Measurements from ENCODE around the gene EEF1A2.

The EEF1A2 gene

GRCh38 chr20:63536241-63536977 lies 37.5 kb upstream of the EEF1A2 start:
- DNase-seq = no peak

GRCh38 chr20:63534831-63535651 lies 36.2 kb upstream of the EEF1A2 start:
- no peak for DNase-seq

- DNase-seq = no peak
Observed at GRCh38 chr20:63534427-63534830, 35.5 kb upstream of the EEF1A2 start.

GRCh38 chr20:63533871-63534393 lies 35.0 kb upstream of the EEF1A2 start:
- no peak for DNase-seq

GRCh38 chr20:63533388-63533787 lies 34.5 kb upstream of the EEF1A2 start:
- DNase-seq = no peak

- no peak for DNase-seq
Observed at GRCh38 chr20:63532449-63532971, 33.6 kb upstream of the EEF1A2 start.

GRCh38 chr20:63531686-63532448 lies 33.0 kb upstream of the EEF1A2 start:
- DNase-seq = no peak

- DNase-seq = no peak
Observed at GRCh38 chr20:63530788-63531160, 31.9 kb upstream of the EEF1A2 start.

- no peak for DNase-seq
Observed at GRCh38 chr20:63529861-63530787, 31.2 kb upstream of the EEF1A2 start.

GRCh38 chr20:63529180-63529860 lies 30.4 kb upstream of the EEF1A2 start:
- DNase-seq = no peak

GRCh38 chr20:63527184-63527583 lies 28.3 kb upstream of the EEF1A2 start:
- DNase-seq = no peak

- DNase-seq = no peak
Observed at GRCh38 chr20:63525971-63526370, 27.1 kb upstream of the EEF1A2 start.

GRCh38 chr20:63525185-63525584 lies 26.3 kb upstream of the EEF1A2 start:
- DNase-seq = peak; percentile 30

- DNase-seq = no peak
Observed at GRCh38 chr20:63522981-63523611, 24.2 kb upstream of the EEF1A2 start.

GRCh38 chr20:63522091-63522868 lies 23.4 kb upstream of the EEF1A2 start:
- DNase-seq = no peak

GRCh38 chr20:63521602-63522001 lies 22.7 kb upstream of the EEF1A2 start:
- DNase-seq = no peak

GRCh38 chr20:63520934-63521601 lies 22.2 kb upstream of the EEF1A2 start:
- DNase-seq = peak; percentile 57

- DNase-seq = peak; percentile 80
Observed at GRCh38 chr20:63520504-63520933, 21.6 kb upstream of the EEF1A2 start, which contains the start of gene PPDPF. TSS of gene PPDPF (plus strand) at chr20:63520765. CDS start at chr20:63521309, 544 bp downstream.

All from HCEC 1CT (cell line).